Medulla oblongata (tissue), 1 donor: ENCODE measurements around the gene GNE.
"Not testable (repeated sequence)": the region's sequence is repeated elsewhere in the genome, so short reads cannot be mapped to it uniquely, and the experiment has no call there.

Source experiments
- DNase-seq: peaks from one replicate; pipeline ENCODE4 v3.0.0-alpha.2; 2015; ENCODE audit errors: extremely low spot score

GNE gene

DNA sequence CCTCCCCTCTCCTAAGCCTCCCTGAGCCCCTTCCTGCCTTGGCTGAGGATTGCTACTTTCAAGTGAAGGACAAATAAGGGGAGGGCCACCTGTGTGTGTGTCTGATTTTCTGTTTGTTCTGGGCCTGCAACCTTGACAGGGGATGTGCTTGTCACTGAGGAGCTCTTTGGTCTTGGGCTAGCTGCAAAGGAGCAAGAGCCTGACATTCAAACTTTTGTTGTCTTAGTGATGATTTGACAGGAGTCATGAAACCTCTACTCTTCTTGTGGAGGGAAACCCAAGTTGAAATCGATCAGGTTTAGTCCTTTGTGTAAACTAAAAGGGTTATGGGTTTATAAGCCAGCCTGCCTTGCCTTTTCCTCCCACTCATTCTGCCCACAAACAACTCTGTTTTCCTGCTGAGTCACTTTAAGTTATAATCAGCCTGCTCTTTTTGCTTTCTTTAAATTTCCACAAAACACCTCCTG lies 50.7 kb downstream of the GNE start:
- no peak for DNase-seq

DNA sequence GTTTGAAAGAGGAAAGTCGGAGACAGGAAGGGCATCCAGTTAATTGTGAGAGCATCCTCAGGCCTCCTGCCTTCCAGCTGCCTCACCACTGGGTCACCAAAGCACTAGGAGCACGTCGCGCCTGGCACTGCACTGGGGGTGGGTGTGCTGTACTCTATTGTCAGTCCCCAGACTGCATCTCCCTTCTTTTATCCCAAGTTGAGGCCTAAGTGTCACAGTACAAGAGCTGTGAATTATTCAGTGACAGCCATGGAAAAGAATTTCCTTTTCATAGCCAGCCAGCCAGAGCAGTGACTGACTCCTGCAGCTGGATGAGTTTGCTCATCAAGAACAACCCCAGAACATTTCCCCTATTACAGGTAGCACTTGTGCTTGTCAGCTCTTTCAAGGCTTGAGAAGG lies 51.2 kb downstream of the GNE start:
- peak; percentile 78 for DNase-seq

DNA sequence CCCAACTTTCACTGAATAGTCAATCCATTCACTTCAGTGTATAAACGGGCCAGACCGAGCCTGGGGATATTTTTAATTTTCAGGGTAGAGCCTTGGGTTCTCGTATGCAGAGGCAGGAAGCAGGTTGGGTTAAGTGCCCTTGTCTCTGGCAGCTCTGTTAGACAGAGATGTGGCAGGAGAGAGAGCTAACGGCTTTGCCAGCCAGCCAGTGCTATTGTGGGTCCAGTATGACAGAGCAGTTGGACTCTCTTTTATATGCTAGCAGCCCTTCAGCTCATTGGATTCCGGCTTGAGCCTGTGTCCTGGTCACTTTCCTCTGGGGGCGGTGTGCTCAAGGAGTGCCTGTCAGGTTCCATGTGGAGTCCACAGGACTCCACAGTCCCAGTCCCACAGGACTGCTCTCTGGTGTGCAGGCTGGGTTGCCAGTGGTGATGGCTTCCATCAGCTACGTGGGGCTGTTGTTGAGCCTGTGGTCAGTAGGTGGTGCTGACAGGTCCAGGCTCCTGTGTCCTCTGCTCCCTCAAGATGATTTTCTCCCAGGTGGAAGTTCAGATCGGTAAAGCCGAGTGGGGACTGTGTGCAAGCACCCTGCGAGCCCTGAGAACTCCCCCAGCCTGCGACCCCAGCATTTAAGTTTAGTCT lies 53.2 kb downstream of the GNE start:
- no peak for DNase-seq

DNA sequence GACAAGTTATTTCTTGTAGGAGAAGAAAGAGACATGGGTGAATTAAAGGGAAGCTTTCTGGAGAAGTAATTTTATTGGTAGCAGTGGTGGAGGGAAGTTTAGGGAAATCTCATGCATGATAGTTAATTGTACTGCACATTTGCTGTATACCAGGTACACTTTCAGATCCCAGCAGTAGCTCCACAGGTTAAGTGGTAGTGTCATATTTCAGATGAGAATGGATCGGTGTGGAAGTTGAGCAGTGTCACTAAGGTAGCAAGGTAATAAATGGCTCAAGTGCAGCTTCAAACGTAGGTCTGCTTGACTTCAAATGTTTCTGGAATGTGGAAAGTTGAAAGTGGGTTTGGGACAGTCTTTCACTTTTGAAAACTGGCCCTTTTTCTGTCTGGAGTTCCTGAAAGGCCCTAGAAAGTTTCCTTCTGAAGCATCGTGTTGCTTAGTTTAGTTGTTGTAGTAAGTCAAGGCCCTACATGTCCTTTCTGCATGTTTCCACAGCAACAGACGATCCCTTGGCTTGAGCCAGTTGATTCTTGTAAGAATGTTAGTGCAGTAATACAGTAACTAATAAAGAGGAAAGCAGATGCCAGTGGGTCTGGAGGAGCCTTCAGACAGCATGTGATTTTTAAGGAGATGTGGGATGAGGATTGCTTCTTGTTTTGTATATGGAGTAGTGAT lies 63.8 kb downstream of the GNE start:
- DNase-seq = no peak

DNA sequence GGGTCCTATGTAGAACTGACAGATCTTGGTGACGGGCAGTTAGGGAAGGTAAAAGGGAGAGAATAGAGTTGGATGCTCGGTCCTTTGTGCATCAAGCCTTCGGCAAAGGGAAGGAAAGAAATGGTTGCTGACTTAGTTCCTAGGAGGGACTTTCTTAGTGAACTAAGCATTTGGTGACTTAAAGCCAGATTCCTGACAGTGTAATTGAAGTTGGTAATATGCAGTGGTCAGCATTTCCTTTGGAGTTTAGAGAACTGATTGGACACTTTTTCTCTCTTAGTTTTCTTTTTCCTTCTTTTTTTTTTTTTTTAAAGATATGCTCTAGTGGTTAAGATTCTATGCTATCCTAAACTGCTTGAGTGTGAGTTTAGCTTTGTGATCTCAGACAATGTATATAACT lies 65.2 kb downstream of the GNE start:
- DNase-seq = no peak

DNA sequence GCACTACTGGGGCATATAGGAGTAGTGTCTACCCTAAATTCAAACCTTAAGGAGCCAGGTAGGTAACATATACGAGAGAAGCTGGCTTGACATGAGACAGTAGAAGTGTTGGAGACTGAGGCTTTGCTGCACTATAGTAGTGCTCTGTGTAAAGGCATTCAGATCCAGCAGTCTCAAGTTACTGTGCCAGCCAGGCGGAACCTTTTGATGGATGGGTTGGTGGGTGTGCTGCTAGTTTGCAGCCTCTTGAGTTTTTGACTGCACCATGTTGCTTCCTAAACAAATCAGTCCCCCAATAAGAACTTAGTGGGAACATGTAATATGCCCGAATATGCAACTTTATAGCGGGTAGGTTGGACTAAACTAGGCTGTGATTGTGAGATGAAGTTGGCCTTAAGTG lies 66.1 kb downstream of the GNE start:
- no peak for DNase-seq

DNA sequence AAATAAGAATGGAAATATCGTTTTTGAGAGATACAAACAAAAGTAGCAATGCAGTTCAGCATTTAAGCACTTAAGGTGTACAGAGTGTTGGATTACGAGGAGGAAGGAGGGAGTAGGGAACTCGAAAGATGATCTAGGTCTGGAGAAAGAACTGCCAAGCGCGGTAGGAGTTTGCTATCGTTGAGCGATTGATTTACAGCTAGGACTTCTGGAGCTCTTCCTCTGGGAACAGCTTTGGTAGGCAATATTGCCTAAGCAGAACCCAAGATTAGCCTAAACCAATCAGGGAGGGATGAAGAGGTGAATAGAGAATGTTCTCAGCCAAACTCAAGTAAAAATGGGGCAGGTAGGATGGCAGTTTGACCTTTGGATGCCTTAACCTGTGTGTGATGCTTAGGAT lies 66.6 kb downstream of the GNE start:
- DNase-seq = no peak

DNA sequence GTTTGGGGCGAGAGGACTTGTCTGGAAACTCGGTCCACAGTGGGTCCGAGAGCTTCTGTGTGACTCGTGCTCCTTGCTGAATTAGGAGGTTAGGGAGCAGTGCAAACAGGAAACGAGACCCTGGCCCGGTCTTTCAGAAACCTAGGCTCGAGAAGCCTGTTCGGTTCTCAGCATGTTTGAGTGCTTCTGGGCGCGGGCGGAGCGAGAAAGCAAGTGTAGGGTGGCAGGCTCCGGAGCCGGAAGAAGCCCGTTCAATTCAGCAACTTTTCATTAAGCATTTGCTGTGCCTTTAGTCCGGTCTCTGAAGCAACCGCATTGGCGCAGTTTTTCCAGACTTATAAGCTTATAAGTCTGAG lies 67.0 kb downstream of the GNE start:
- peak; percentile 24 for DNase-seq

DNA sequence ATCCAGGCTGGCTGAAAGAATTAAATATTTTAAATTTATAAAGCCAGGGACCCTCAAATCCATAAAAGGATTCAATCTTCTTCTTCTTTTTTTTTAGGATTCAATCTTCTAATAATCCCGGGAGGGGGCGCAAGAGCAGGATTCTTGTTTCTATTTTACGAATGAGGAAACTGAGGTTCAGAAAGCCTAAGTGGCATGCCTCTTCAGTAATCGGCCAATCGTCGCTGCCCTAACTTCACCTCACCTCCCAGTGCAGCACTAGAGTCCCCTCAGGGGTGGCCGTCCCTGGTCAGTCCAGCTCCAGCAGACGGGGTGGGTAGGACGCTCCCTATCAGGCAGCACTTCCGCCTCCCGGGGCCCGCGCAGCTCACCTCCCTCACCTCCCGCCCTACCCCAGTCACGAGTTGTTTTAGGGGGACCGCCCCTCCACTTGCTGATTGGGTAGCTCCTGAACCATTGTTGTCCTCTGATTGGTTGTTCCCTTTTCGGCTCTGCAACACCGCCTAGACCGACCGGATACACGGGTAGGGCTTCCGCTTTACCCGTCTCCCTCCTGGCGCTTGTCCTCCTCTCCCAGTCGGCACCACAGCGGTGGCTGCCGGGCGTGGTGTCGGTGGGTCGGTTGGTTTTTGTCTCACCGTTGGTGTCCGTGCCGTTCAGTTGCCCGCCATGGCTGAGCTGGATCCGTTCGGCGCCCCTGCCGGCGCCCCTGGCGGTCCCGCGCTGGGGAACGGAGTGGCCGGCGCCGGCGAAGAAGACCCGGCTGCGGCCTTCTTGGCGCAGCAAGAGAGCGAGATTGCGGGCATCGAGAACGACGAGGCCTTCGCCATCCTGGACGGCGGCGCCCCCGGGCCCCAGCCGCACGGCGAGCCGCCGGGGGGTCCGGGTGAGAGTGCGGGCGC lies 67.6 kb downstream of the GNE start, which contains the start of gene CLTA:
TSS of gene CLTA (plus strand) at position 534 of the 902 bp plus-strand sequence. CDS start at position 670, 136 bp downstream.
- DNase-seq = peak; percentile 100

DNA sequence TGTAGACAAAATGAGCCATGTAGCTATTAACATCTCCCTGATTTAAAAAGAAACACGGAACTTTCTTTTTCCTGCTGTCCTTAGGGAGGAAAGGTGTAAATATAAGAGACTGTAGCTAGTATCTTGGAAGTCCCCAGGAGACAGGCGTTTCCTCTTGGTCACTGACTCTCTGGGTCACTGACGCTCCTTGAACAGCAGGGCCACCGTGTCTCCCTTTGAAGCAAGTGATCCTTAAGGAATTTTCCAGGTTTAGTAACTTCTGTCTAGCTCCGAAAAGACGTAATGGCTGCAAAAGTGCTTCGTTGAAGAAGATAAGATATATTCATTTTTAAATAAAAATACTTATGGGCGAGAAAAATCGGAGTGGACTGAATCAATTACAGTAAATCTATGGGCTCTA lies 68.3 kb downstream of the GNE start:
- DNase-seq = peak; percentile 54

DNA sequence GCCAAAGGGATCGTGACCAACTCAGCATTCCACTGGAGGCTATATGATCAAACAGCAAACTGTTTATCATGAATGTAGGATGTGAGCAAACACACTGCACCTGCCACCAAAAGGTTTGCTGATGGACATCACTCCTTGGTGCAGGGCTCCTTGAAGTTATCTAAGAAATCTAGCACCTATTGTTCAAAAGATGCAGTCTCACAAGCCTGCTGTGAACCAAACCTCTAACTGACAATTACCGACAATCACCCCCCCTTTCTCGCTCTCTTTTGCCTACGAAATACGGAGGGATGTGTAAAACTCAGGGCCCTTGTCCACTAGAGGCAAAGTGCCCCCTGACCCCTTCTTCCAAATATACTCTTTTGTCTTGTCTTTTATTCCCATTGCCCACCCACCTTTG lies 70.0 kb downstream of the GNE start:
- no peak for DNase-seq

DNA sequence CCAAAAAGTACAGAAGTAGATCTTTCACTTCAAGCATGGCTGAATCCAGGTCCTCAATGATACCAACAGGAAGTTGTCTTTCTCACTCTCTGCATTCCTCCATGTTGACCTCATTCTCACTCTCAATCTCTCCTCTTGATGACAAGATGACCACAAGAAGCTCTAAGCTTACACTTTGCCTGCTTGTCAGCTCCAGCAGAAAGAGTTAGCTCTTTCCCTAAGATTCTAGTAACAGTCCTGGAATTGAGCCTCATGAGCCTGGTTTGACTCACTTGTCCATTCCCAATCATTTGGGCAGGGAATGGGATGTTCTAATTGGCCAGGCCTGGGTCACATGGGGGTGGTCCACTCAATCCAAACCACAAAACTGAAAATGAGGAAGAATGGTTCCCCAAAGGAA lies 70.8 kb downstream of the GNE start:
- no peak for DNase-seq

DNA sequence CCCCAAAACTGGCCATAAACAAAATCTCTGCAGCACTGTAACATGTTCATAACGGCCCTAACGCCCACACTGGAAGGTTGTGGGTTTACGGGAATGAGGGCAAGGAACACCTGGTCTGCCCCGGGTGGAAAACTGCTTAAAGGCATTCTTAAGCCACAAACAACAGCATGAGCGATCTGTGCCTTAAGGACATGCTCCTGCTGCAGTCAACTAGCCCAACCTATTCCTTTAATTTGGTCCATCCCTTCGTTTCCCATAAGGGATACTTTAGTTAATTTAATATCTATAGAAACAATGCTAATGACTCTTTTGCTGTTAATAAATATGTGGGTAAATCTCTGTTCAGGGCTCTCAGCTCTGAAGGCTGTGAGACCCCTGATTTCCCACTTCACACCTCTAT lies 78.0 kb downstream of the GNE start:
- not testable (repeated sequence) for DNase-seq

DNA sequence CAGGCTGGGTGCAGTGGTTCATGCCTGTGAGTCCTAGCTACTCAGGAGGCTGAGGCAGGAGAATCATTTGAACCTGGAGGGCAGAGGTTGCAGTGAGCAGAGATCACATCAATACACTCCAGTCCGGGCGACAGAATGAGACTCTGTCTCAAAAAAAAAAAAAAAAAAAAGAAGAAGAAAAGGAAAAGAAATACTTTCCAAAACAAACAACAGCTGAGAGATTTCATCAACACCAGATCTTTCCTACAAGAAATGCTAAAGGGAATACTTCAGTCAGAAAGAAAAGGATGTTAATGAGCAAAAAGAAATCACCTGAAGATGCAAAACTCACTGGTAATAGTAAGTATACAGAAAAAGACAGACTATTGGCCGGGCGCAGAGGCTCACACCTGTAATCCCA lies 80.7 kb downstream of the GNE start:
- DNase-seq = no peak

DNA sequence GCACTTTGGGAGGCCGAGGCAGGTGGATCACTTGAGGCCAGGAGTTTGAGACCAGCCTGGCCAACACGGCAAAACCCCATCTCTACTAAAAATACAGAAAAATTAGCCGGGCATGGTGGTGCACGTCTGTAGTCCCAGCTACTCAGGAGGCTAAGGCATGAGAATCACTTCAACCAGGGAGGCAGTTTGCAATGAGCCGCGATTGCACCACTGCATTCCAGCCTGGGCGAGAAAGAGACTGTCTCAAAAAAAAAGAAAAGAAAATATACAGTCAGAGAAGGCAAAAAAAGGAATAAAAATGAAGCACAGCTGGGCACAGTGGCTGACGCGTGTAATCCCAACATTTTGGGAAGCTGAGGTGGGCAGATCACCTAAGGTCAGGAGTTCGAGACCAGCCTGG lies 81.8 kb downstream of the GNE start:
- DNase-seq = not testable (repeated sequence)

DNA sequence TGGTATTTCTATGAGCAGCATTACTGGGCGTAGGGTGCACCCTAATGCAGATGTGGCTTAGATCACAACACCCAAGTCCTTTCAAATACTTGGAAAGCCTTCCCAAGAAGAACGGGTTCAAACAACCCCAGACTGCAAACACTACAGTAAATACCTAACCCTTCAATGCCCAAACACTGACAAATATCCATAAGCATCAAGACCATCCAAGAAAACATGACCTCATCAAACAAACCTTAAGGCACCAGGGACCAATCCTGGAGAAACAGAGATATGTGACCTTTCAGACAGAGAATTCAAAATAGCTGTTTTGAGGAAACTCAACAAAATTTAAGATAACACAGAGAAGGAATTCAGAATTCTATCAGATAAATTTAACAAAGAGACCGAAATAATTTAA lies 83.0 kb downstream of the GNE start:
- DNase-seq = not testable (repeated sequence)

DNA sequence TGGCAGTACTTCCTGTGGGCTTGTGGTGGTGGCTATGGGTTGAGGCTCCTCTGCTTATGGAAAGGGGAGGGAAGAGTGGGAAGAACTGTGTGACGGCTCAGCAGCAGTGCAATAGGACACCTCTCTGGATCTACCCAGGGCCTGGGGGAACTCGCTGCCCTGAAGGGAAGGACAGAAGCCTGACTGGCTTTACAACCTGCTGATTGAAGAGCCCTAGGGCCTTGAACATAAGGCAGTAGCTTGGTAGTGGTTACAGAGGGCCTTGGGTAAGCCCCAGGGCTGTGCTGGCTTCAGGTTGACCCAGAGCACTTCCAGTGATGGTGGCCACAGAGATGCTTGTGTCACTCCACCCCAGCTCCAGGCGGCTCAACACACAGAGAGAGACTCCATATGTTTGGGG lies 83.5 kb downstream of the GNE start:
- DNase-seq = no peak

DNA sequence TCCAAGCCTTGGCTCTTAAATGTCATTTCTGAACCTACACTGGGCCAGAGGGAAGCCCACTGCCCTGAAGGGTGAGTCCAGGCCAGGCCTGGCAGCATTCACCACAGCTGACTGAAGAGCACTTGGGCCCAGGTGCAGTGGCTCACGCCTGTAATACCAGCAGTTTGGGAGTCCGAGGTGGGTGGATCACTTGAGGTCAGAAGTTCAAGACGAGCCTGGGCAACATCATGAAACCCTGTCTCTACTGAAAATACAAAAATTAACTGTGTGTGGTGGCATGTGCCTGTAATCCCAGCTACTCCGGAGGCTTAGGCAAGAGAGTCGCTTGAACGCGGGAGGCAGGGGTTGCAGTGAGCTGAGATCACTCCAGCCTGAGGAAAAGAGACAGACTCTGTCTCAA lies 84.0 kb downstream of the GNE start:
- DNase-seq = no peak

DNA sequence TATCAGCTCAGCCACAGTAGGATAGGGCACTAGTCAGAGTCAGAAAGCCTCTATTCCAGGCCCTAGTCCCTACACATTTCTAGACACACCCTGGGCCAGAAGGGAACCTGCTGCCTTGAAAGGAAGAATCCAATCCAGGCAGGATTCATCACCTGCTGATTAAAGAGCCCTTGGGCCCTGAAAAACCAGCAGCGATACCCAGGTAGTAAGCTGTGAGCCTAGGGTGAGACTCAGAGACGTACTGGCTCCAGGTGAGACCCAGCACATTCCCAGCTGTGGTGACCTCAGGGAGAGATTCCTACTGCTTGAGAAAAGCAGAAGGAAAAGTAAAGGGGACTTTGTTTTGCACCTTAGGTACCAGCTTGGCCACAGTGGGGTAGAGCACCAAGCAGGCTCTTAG lies 84.4 kb downstream of the GNE start:
- DNase-seq = no peak

DNA sequence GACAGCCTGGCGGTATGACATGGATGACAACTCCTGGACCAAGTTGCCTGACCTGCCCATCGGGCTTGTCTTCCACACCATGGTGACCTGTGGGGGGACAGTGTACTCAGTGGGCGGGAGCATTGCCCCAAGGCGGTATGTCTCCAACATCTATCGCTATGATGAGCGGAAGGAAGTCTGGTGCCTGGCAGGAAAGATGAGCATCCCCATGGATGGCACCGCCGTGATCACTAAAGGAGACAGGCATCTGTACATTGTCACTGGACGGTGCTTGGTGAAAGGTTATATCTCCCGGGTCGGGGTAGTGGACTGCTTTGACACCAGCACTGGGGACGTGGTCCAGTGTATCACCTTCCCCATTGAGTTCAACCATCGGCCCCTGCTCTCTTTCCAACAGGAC lies 87.7 kb downstream of the GNE start:
- DNase-seq = no peak

DNA sequence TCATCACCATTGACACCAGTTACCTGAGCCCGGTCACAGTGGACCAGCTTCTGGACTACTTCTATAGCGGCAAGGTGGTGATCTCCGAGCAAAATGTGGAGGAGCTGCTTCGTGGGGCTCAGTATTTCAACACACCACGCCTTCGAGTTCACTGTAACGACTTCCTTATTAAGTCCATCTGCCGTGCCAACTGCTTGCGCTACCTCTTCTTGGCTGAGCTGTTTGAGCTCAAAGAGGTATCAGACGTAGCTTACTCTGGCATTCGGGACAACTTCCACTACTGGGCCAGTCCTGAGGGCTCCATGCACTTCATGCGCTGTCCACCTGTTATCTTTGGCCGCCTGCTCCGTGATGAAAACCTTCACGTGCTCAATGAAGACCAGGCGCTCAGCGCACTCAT lies 88.5 kb downstream of the GNE start:
- no peak for DNase-seq

DNA sequence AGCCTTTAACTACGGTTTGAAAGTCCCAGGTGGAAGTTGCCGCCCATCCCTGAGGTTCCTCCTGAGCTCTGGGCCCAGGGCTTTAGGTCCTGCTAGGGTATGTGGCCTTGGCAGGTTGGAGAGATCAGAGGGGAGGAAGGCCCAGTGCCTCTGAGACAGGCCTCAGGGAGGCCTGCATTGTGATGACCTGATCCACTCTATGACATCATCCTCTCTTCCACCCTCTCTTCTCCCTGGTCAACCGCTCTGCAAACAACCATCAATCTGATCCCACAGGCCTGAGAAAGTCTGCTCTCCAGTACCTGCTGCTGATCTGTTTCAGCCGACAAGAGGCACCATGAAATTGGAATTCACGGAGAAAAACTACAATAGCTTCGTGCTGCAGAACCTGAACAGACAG lies 89.1 kb downstream of the GNE start, which contains the start of gene CCIN:
TSS of gene CCIN (plus strand) at position 223 of the 400 bp plus-strand sequence. CDS start at position 338, 115 bp downstream.
- no peak for DNase-seq
